Measurements from ENCODE around the gene SMARCAL1.

- no peak for TF ChIP-seq TAF1 (IDR thresholded peaks at IDR 0.05; ENCODE audit: borderline replicate concordance, insufficient read depth, low read length)
- TF ChIP-seq POLR2AphosphoS5 (IDR thresholded peaks at IDR 0.05; ENCODE audit: low read depth, low read length): no peak
These were observed 104.6 kb downstream of the SMARCAL1 start for GRCh38 chr2:216516730-216517350.

All from PFSK-1 (cell line).